Calu3 (cell line): ENCODE data around the gene LARP4. TPM values are rescaled to one million over a fixed set of nuclear protein-coding genes. Genes with fewer than 3 reads are reported as not detected.
"Not testable (repeated sequence)": the region's sequence is repeated elsewhere in the genome, so short reads cannot be mapped to it uniquely, and the experiment has no call there.

Experiments
- BruUV-seq: library from RNA; stranded (reverse); fragments of 400-500 nt; replicated peaks from 2 replicates; lab custom pipeline; 2021; lab: Mats Ljungman, UMichigan
- CTCF ChIA-PET: fragments of 300-600 bp; sonication (Branson Sonifier 250); formaldehyde crosslinking; loops from one replicate; lab custom pipeline; 2022; ENCODE audit warnings: antibody characterized with exemption; lab: Charles Lee
- DNase-seq: peaks from one replicate; pipeline ENCODE4 v3.0.0; 2022
- H3K27ac Mint-ChIP-seq: one replicate; pipeline ENCODE4 v1.8.0; 2022; ENCODE audit warnings: mixed read lengths; ENCODE audit not compliant: unreplicated experiment
- H3K27me3 Mint-ChIP-seq: one replicate; pipeline ENCODE4 v1.8.0; 2022; ENCODE audit warnings: mixed read lengths; ENCODE audit not compliant: unreplicated experiment
- H3K36me3 Mint-ChIP-seq: one replicate; pipeline ENCODE4 v1.8.0; 2022; ENCODE audit warnings: mild to moderate bottlenecking, moderate library complexity, mixed read lengths; ENCODE audit not compliant: insufficient read depth, unreplicated experiment
- H3K4me1 Mint-ChIP-seq: one replicate; pipeline ENCODE4 v1.8.0; 2022; ENCODE audit warnings: mild to moderate bottlenecking, low read depth, mixed read lengths; ENCODE audit not compliant: unreplicated experiment
- H3K4me3 Mint-ChIP-seq: one replicate; pipeline ENCODE4 v1.8.0; 2022; ENCODE audit warnings: mild to moderate bottlenecking, low read depth, moderate library complexity, mixed read lengths; ENCODE audit not compliant: unreplicated experiment
- H3K9me3 Mint-ChIP-seq: one replicate; pipeline ENCODE4 v1.8.0; 2022; ENCODE audit warnings: low read depth, mixed read lengths; ENCODE audit not compliant: unreplicated experiment
- CTCF ChIP-seq: fragments of 200-600 bp; IDR thresholded peaks from one replicate; pipeline ENCODE4 v1.8.0; 2022; ENCODE audit warnings: antibody characterized with exemption; ENCODE audit not compliant: unreplicated experiment
- intact Hi-C: fragments of 100-400 bp; cut with micrococcal nuclease; formaldehyde crosslinking; loops from one replicate; pipeline ENCODE4 v1.10.0; 2022; ENCODE audit not compliant: unreplicated experiment
- total RNA-seq: library from RNA; stranded (reverse); gene quantifications from 2 replicates; pipeline ENCODE4 v1.2.3, GENCODE V29; 2022

LARP4 gene
- total RNA-seq, 1 experiment from 2014 or later = 67.6 TPM

- Mint-ChIP-seq H3K27ac (no peak overlapping the region), H3K9me3 (no peaks in the 10 kb centered on the region), H3K4me1 (no peaks in the 10 kb centered on the region), H3K27me3 (no peaks in the 10 kb centered on the region), H3K4me3 (no peak overlapping the region), H3K36me3 (peaks cover 18% of the 10 kb centered on the region)
- intact Hi-C loops = no loop called here
- DNase-seq = no peak
- CTCF ChIA-PET = interaction anchor here (0.7 kb wide), 2 partner anchors 10 to 286 kb away, joined by 3 to 4 read pairs; partner anchors contain the start of gene LARP4
- no peak for TF ChIP-seq CTCF
- no TSS peak for BruUV-seq
Observed at GRCh38 chr12:50411051-50411660, 10.5 kb downstream of the LARP4 start.

- no peaks in the 10 kb centered on the region for H3K9me3 Mint-ChIP-seq
- no peak overlapping the region for H3K4me3 Mint-ChIP-seq
- no peaks in the 10 kb centered on the region for H3K4me1 Mint-ChIP-seq
- no peak for TF ChIP-seq CTCF
- CTCF ChIA-PET = no interaction called here
- H3K36me3 Mint-ChIP-seq = peaks cover 17% of the 10 kb centered on the region
- H3K27me3 Mint-ChIP-seq = no peaks in the 10 kb centered on the region
- intact Hi-C loops = no loop called here
- BruUV-seq = no TSS peak
- DNase-seq = no peak
- no peak overlapping the region for H3K27ac Mint-ChIP-seq
Observed at GRCh38 chr12:50415899-50416479, 15.3 kb downstream of the LARP4 start.

GRCh38 chr12:50419112-50419909, 18.6 kb downstream of the LARP4 start:
- CTCF ChIA-PET = no interaction called here
- intact Hi-C loops = no loop called here
- H3K27me3 Mint-ChIP-seq = no peaks in the 10 kb centered on the region

GRCh38 chr12:50422855-50423254, 22.2 kb downstream of the LARP4 start:
- DNase-seq, intact Hi-C loops, CTCF ChIA-PET, BruUV-seq, H3K27me3 Mint-ChIP-seq, H3K9me3 Mint-ChIP-seq, H3K27ac Mint-ChIP-seq, H3K4me3 Mint-ChIP-seq: not testable (repeated sequence)
- Mint-ChIP-seq H3K36me3 (peaks cover 21% of the 10 kb centered on the region), H3K4me1 (peaks cover 10% of the 10 kb centered on the region)

More at GRCh38 chr12:50419112-50419909, 18.6 kb downstream of the LARP4 start:
- Mint-ChIP-seq H3K27ac (no peak overlapping the region), H3K36me3 (peaks cover 15% of the 10 kb centered on the region), H3K4me3 (no peak overlapping the region), H3K4me1 (no peaks in the 10 kb centered on the region), H3K9me3 (no peaks in the 10 kb centered on the region)
- no TSS peak for BruUV-seq
- no peak for DNase-seq
- TF ChIP-seq CTCF = no peak

GRCh38 chr12:50423342-50423741, 22.7 kb downstream of the LARP4 start:
- CTCF ChIA-PET, intact Hi-C loops, DNase-seq, H3K27me3 Mint-ChIP-seq, H3K27ac Mint-ChIP-seq, BruUV-seq, H3K4me3 Mint-ChIP-seq, H3K9me3 Mint-ChIP-seq: not testable (repeated sequence)
- peaks cover 10% of the 10 kb centered on the region for H3K4me1 Mint-ChIP-seq
- H3K36me3 Mint-ChIP-seq = peaks cover 21% of the 10 kb centered on the region
